HepG2 (cell line): ENCODE results near the gene ESRRB. TPM values are rescaled to one million over a fixed set of nuclear protein-coding genes. Genes with fewer than 3 reads are reported as not detected.
A peak's percentile ranks its signal among the peaks of the same experiment; 100 is the strongest.

Experiments
- ELF1 ChIP-seq: sonication (generic); formaldehyde crosslinking; IDR thresholded peaks from 2 replicates; pipeline ENCODE4 v1.4.0; 2020; ENCODE audit warnings: missing genetic modification reagents
- HNRNPK ChIP-seq: fragments of 200-400 bp; formaldehyde crosslinking; IDR thresholded peaks from 2 replicates; pipeline ENCODE4 v1.6.1; 2018; ENCODE audit warnings: low read length, low read depth, moderate library complexity, mild to moderate bottlenecking; ENCODE audit not compliant: poor library complexity, severe bottlenecking
- KAT7 ChIP-seq: IDR thresholded peaks from 2 replicates; pipeline ENCODE4 v1.6.1; 2018; ENCODE audit warnings: borderline replicate concordance, missing compliant biosample characterization
- MTF1 ChIP-seq: sonication (generic); formaldehyde crosslinking; IDR thresholded peaks from 2 replicates; pipeline ENCODE4 v1.5.0; 2020; ENCODE audit warnings: missing genetic modification reagents
- POGZ ChIP-seq: sonication (generic); formaldehyde crosslinking; IDR thresholded peaks from 2 replicates; pipeline ENCODE4 v1.4.0; 2020; ENCODE audit warnings: mild to moderate bottlenecking, missing genetic modification reagents
- POLR2A ChIP-seq, 2 experiments: IDR thresholded peaks; 2 replicates each; pipeline ENCODE4 v1.6.1; 2011; ENCODE audit warnings: low read depth in 2 of 2, low read length in 2 of 2, mild to moderate bottlenecking in 1 of 2, moderate library complexity in 1 of 2; ENCODE audit not compliant: insufficient read depth in 1 of 2
- SMAD3 ChIP-seq: sonication (generic); formaldehyde crosslinking; IDR thresholded peaks from 2 replicates; pipeline ENCODE4 v1.4.0; 2020; ENCODE audit warnings: missing genetic modification reagents
- SP140L ChIP-seq: sonication (generic); formaldehyde crosslinking; IDR thresholded peaks from 2 replicates; pipeline ENCODE4 v1.4.0; 2020; ENCODE audit warnings: missing genetic modification reagents, borderline replicate concordance
- THAP11 ChIP-seq: IDR thresholded peaks from 2 replicates; pipeline ENCODE4 v1.6.1; 2016; ENCODE audit warnings: missing biosample characterization, missing genetic modification reagents
- TMF1 ChIP-seq: sonication (generic); formaldehyde crosslinking; IDR thresholded peaks from 2 replicates; pipeline ENCODE4 v1.8.1; 2022; ENCODE audit warnings: low read depth, missing genetic modification reagents
- ZC3H13 ChIP-seq: sonication (generic); formaldehyde crosslinking; IDR thresholded peaks from 2 replicates; pipeline ENCODE4 v1.8.1; 2023; ENCODE audit warnings: mild to moderate bottlenecking, missing genetic modification reagents, moderate library complexity
- ZEB1 ChIP-seq: IDR thresholded peaks from 2 replicates; pipeline ENCODE4 v1.6.1; 2012; ENCODE audit warnings: mild to moderate bottlenecking, low read depth, inconsistent platforms; ENCODE audit not compliant: insufficient replicate concordance
- ZMYM3 ChIP-seq: sonication (generic); formaldehyde crosslinking; IDR thresholded peaks from 2 replicates; pipeline ENCODE4 v1.5.1; 2020; ENCODE audit warnings: mild to moderate bottlenecking, missing genetic modification reagents
- ZNF253 ChIP-seq: sonication (generic); formaldehyde crosslinking; IDR thresholded peaks from 2 replicates; pipeline ENCODE4 v1.8.0; 2022; ENCODE audit warnings: mild to moderate bottlenecking, missing genetic modification reagents, borderline replicate concordance
- ZNF619 ChIP-seq: sonication (generic); formaldehyde crosslinking; IDR thresholded peaks from 2 replicates; pipeline ENCODE4 v1.4.0; 2020; ENCODE audit warnings: mild to moderate bottlenecking, missing genetic modification reagents
- ZNF878 ChIP-seq: sonication (generic); formaldehyde crosslinking; IDR thresholded peaks from 2 replicates; pipeline ENCODE4 v1.8.1; 2023; ENCODE audit warnings: mild to moderate bottlenecking, missing genetic modification reagents, moderate library complexity
- ZSCAN31 ChIP-seq: sonication (generic); formaldehyde crosslinking; IDR thresholded peaks from 2 replicates; pipeline ENCODE4 v1.5.0; 2020; ENCODE audit warnings: low read depth, mild to moderate bottlenecking, missing genetic modification reagents
- polyA plus RNA-seq, 8 experiments: library from polyadenylated mRNA; depleted of rRNA in 3 of 8; stranded (reverse) in 7 of 8; unstranded in 1 of 8; fragments of >200 nt; fragmentation: Illumina TruSeq in 4 of 8; extraction: Trizol in 4 of 8; gene quantifications; 2 replicates each; pipeline versions ENCODE4 v1.2.1 to v1.2.3, GENCODE V29; 2011 to 2016; ENCODE audit warnings: low read depth in 4 of 8, missing spikeins in 1 of 8, mixed read lengths in 1 of 8; ENCODE audit not compliant: insufficient read depth in 1 of 8
- total RNA-seq, 5 experiments: library from RNA; depleted of rRNA; stranded (reverse); fragments of >200 nt; fragmentation: Illumina TruSeq; extraction: Trizol; gene quantifications; 2 replicates each; pipeline ENCODE4 v1.2.3, GENCODE V29; 2016; ENCODE audit warnings: low read depth in 1 of 5
- TF ChIP-seq, protein P1 (sequence below): sonication (generic); formaldehyde crosslinking; IDR thresholded peaks from 2 replicates; pipeline ENCODE4 v1.4.0; 2020; ENCODE audit warnings: missing genetic modification reagents
- TF ChIP-seq, protein P2 (sequence below): sonication (generic); formaldehyde crosslinking; IDR thresholded peaks from 2 replicates; pipeline ENCODE4 v1.4.0; 2020; ENCODE audit warnings: missing genetic modification reagents
- TF ChIP-seq, protein P3 (sequence below): IDR thresholded peaks from 2 replicates; pipeline ENCODE4 v1.6.1; 2016; ENCODE audit warnings: missing compliant biosample characterization, missing genetic modification reagents, borderline replicate concordance
- TF ChIP-seq, protein P4 (sequence below): sonication (generic); formaldehyde crosslinking; conservative IDR thresholded peaks from 2 replicates; pipeline ENCODE4 v1.4.0; 2020; ENCODE audit warnings: missing genetic modification reagents
- TF ChIP-seq, protein P5 (sequence below): sonication (generic); formaldehyde crosslinking; IDR thresholded peaks from 2 replicates; pipeline ENCODE4 v1.4.0; 2020; ENCODE audit warnings: missing genetic modification reagents

The ESRRB gene
- total and polyA plus RNA-seq, 2 of the 13 experiments (the other 11 are each of a cell fraction or from before 2014, with no cell fraction given): 0.04 to 0.33 TPM

DNA sequence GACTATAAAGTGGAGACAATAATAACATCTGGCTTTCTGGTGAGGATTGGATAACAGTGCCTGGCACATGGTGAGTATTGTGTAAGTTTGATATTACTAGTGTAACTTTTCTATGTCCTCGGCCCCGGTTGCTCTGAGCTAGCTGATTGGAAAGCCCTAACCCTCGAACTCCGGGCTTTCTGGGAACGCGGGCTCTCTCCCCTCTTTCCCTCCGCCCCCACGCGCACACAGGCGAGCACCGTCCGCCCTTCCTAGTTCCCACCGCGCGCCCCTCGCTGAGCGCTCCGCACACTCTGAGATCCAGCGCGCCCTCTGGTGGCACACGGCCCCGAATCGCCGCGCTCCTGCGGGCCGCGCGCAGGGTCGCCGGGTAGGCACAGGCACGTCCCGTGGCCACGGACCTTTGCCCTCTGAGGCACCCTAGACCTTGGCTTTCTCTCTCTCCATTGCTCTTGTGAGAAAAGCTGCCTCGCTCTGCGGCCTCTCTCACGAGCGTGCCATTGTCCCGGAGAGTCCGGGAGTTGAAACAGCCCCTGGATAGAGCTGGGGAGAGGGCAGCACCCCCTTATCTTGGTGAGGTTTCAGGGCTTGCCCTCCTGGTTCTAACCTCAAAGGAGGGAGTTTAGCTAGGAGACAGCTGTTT, 23.2 kb upstream of the ESRRB start (continued):
- TF ChIP-seq, protein P1, sequence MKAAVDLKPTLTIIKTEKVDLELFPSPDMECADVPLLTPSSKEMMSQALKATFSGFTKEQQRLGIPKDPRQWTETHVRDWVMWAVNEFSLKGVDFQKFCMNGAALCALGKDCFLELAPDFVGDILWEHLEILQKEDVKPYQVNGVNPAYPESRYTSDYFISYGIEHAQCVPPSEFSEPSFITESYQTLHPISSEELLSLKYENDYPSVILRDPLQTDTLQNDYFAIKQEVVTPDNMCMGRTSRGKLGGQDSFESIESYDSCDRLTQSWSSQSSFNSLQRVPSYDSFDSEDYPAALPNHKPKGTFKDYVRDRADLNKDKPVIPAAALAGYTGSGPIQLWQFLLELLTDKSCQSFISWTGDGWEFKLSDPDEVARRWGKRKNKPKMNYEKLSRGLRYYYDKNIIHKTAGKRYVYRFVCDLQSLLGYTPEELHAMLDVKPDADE (CRISPR knock-in tag): no peak
- TF ChIP-seq ZNF253 (CRISPR knock-in tag) (no peak), THAP11 (CRISPR knock-in tag) (peak; percentile 57), POLR2A (IDR thresholded peaks at IDR 0.05; ENCODE audit: insufficient read depth in 1 of 2, low read depth in 2 of 2, low read length in 2 of 2) (no peak), ZNF878 (CRISPR knock-in tag) (no peak), MTF1 (CRISPR knock-in tag) (no peak), POGZ (CRISPR knock-in tag) (peak; percentile 67), ZNF619 (no peak), ZSCAN31 (CRISPR knock-in tag) (peak; percentile 69; the same call in 1 of the 2 replicates), ELF1 (CRISPR knock-in tag) (no peak), KAT7 (CRISPR knock-in tag) (no peak), ZC3H13 (0 out of 2 replicates have a peak, but pooled peaks have one; percentile 46), SMAD3 (CRISPR knock-in tag) (no peak), SP140L (CRISPR knock-in tag) (no peak), TMF1 (CRISPR knock-in tag) (no peak), HNRNPK (no peak), ZEB1 (no peak), ZMYM3 (CRISPR knock-in tag) (peak; percentile 68)
- TF ChIP-seq, protein P2, sequence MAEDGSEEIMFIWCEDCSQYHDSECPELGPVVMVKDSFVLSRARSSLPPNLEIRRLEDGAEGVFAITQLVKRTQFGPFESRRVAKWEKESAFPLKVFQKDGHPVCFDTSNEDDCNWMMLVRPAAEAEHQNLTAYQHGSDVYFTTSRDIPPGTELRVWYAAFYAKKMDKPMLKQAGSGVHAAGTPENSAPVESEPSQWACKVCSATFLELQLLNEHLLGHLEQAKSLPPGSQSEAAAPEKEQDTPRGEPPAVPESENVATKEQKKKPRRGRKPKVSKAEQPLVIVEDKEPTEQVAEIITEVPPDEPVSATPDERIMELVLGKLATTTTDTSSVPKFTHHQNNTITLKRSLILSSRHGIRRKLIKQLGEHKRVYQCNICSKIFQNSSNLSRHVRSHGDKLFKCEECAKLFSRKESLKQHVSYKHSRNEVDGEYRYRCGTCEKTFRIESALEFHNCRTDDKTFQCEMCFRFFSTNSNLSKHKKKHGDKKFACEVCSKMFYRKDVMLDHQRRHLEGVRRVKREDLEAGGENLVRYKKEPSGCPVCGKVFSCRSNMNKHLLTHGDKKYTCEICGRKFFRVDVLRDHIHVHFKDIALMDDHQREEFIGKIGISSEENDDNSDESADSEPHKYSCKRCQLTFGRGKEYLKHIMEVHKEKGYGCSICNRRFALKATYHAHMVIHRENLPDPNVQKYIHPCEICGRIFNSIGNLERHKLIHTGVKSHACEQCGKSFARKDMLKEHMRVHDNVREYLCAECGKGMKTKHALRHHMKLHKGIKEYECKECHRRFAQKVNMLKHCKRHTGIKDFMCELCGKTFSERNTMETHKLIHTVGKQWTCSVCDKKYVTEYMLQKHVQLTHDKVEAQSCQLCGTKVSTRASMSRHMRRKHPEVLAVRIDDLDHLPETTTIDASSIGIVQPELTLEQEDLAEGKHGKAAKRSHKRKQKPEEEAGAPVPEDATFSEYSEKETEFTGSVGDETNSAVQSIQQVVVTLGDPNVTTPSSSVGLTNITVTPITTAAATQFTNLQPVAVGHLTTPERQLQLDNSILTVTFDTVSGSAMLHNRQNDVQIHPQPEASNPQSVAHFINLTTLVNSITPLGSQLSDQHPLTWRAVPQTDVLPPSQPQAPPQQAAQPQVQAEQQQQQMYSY: no peak
- TF ChIP-seq, protein P3, sequence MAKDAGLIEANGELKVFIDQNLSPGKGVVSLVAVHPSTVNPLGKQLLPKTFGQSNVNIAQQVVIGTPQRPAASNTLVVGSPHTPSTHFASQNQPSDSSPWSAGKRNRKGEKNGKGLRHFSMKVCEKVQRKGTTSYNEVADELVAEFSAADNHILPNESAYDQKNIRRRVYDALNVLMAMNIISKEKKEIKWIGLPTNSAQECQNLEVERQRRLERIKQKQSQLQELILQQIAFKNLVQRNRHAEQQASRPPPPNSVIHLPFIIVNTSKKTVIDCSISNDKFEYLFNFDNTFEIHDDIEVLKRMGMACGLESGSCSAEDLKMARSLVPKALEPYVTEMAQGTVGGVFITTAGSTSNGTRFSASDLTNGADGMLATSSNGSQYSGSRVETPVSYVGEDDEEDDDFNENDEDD (CRISPR knock-in tag): peak; percentile 45; the same call in 1 of the 2 replicates
- TF ChIP-seq, protein P4, sequence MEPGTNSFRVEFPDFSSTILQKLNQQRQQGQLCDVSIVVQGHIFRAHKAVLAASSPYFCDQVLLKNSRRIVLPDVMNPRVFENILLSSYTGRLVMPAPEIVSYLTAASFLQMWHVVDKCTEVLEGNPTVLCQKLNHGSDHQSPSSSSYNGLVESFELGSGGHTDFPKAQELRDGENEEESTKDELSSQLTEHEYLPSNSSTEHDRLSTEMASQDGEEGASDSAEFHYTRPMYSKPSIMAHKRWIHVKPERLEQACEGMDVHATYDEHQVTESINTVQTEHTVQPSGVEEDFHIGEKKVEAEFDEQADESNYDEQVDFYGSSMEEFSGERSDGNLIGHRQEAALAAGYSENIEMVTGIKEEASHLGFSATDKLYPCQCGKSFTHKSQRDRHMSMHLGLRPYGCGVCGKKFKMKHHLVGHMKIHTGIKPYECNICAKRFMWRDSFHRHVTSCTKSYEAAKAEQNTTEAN (CRISPR knock-in tag): no peak
- TF ChIP-seq, protein P5, sequence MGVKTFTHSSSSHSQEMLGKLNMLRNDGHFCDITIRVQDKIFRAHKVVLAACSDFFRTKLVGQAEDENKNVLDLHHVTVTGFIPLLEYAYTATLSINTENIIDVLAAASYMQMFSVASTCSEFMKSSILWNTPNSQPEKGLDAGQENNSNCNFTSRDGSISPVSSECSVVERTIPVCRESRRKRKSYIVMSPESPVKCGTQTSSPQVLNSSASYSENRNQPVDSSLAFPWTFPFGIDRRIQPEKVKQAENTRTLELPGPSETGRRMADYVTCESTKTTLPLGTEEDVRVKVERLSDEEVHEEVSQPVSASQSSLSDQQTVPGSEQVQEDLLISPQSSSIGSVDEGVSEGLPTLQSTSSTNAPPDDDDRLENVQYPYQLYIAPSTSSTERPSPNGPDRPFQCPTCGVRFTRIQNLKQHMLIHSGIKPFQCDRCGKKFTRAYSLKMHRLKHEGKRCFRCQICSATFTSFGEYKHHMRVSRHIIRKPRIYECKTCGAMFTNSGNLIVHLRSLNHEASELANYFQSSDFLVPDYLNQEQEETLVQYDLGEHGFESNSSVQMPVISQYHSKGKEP (CRISPR knock-in tag): no peak
